Femur (tissue), 1 donor: ENCODE data around the gene TMEM271.
"Not testable (repeated sequence)": the region's sequence is repeated elsewhere in the genome, so short reads cannot be mapped to it uniquely, and the experiment has no call there.

ENCODE experiments used
- DNase-seq: peaks from one replicate; pipeline ENCODE4 v3.0.0-alpha.2; 2017

TMEM271 gene

DNA sequence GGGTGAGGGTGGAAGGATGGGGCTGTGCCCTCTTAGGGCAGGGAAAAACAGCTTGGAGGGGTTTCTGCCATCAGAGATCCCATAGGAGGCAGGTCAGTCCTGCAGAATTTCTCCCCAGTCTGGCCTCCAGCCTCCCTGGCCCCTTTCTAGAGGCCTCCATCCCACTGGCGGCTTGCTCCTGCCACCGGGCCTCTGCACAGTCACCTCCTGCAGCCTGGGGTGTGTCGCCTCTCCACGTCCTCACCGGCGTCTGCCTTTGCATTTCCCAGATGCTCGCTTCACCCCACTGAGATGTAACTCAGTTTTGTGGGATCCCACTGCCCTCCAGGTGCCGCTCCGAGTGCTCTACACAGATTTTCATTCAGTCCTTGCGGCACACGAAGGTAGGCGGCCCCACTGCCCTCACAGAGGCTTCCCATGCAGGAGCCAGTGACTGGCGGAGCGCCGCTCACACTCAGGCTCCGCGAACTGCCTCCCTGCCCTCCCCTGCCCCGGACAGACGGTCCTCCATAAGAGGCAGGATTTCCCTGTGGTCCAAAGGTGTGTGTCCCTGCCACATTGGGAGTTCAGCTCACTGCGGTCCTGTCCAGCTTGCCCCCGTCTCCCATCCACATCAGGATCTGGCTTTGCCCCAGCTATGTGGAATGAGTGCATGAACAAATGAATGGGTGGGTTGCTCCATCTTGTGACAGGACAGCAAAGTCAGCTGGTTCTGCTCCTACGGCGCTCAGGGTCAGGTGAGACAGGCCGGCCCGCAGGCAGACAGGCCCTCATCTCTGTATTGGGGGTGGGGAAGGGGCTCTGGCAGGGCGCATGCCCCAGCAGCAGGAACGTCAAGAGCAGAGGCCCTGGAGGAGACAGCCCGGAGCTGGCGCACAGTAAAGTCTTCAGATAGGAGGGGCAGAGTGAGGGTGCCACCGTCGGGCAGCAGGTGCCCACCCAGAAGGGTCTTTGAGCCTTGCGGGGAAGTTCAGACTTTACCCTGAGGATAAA is 2.7 kb upstream of the TMEM271 start:
- DNase-seq: no peak

- no peak for DNase-seq
Observed at GRCh38 chr4:577499-578450, 1.7 kb upstream of the TMEM271 start.

DNA sequence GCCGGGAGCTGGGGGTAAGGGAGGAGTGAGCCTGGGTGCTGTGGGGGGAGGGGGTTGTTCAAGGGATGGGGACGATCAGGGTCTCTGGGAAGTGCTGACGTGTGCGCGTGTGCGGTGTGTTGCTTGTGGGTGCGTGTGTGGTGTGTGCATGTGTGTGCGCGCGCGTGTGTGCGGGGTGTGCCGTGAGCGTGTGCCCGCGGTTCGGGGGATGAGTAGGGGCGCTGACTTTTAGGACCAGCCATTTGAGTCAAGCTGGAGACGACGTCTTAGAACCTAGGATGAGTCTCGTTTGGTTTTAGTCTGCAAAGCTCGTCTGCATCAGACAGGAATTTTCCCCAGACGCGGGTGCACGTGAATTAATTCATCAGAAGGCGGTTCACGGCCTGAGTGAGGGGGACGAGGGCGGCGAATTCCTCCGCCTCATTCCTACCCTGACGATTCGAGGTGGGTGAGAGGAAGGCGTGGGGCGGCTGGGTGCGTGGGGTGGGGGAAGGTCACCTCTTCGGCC is 950 bp upstream of the TMEM271 start:
- no peak for DNase-seq

GRCh38 chr4:575281-576141 is 584 bp downstream of the TMEM271 start:
- peak; percentile 76 for DNase-seq

GRCh38 chr4:574346-575161 is 1.5 kb downstream of the TMEM271 start:
- DNase-seq: no peak

DNA sequence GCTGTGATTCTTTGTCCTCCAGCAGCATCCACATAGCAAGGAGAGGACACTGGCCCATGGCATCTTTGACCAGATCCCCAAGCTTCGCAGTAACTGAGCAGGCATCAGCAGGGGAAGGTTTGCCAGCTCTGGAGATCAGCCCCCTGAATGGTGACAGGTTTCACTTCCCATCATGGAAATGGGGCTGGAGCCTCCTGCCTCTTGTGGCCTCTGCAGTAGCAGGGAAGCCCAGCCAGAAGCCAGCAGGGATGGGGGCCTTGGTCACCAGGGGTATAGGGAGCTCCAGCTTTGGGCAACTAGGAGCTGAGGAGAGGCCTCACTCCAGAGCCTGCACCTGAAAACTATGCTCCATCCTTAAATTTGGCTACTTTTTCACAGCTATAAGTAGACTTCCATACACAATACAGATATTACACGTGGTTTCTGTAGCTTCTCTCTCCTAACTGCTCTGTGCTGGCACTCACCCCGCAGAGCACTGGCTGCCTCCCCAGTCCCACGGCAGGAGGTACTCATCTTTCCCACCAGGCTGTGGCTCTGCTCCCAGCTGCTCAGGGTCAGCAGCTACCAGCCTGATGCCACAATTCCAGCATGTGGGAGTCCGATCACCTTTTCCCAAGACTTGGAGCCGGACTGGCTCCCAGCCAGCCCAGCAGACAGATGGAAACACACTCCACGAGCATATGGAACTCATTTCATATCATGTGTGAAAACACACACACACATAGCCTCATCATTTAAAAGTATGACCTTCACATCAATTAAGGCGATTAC is 2.8 kb downstream of the TMEM271 start:
- no peak for DNase-seq

GRCh38 chr4:572594-572993 is 3.5 kb downstream of the TMEM271 start:
- DNase-seq: no peak

GRCh38 chr4:571838-572572 is 4.1 kb downstream of the TMEM271 start:
- no peak for DNase-seq

DNA sequence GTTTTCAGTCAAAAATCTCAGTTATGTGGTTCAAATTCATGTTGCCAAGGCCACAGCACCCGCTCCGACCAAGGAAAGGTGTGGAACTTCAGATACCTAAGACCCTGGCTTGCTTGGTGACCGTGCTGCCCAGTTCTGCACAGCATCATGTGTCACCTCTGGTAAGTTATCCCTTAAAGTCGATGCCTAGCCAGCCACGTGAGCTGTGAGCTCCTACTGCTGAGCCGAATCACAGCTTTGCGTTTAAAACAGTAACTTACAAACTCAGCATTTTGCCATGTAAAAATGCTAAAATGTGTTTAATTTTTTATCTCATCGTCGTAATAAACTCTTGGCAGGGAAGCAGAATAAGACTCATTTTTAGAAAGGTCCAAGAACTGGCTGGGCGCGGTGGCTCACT is 5.3 kb downstream of the TMEM271 start:
- no peak for DNase-seq

DNA sequence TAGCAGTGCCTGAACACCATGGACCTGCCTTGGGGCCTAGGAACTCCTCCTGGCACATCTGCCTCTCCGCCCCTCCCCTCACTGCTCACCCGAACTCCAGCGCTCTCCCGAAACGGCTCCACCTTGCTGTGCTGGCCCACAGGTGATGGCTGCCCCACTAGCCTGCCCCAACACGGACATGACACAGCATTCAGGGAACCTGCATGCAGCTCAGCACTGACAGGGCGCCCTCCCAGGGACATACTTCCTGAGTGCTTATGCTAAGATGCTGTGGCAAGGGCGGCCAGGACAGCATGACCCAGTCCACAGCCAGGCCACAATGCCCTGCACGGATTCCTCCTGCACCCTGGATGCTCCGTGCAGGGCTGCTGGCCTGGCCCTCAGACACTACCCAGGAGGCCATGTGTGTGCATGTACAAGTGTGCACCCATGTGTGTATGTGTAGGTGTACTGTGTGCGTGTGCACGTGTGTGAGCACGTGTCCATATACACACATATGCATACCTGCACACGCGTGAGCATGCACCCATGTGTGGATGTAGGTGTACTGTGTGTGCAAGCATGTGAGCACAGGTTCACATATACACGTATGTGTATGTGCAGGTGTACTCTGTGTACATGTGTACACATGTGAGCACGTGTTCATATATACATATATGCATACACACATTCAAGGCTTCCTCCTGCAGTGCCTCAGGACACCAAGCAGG is 6.0 kb downstream of the TMEM271 start:
- no peak for DNase-seq

GRCh38 chr4:568962-569361 is 7.1 kb downstream of the TMEM271 start:
- no peak for DNase-seq

DNA sequence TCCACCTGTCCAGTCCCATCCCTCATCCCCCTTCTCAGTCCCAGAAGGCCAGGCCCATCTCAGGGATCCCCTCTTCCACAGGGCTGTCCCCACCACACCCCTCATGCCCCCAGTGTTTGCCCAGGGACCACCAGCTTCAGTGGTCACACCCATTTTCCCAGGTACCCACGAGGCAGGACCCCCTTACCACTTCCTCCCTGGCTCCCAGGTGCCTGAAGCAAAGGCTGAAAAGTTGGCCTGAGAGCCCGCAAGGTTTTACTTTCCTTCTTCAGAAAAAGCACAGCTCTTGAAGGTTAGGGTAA is 7.8 kb downstream of the TMEM271 start:
- DNase-seq: no peak

GRCh38 chr4:567457-568350 is 8.4 kb downstream of the TMEM271 start:
- no peak for DNase-seq

GRCh38 chr4:566508-567295 is 9.4 kb downstream of the TMEM271 start:
- no peak for DNase-seq

DNA sequence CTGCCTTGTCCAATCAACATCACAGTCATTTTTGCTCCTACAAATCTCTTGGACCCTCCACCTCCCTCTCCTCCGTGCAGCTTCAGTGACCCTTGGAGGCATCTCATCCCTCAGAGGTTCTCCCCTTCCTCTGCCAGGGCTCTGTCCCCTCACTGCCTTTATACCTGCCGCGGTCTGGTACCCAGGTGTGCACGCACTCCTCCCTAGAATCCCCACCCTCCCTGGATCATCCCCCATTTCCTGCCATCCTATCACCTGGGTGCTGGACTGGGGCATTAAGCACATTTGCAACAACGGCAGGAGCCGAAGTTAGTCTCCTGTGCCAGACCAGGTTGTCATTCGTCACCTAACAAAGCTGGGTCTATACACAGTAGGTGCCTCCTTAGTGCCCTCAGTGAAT is 10.1 kb downstream of the TMEM271 start:
- DNase-seq: no peak

DNA sequence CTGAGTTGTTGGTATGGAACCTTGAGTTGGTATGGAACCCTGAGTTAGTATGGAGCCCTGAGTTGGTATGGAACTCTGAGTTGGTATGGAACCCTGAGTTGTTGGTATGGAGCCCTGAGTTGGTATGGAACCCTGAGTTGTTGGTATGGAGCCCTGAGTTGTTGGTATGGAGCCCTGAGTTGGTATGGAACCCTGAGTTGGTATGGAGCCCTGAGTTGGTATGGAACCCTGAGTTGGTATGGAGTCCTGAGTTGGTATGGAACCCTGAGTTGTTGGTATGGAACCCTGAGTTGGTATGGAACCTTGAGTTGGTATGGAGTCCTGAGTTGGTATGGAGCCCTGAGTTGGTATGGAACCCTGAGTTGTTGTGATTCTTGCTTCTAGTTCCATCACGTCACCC is 10.5 kb downstream of the TMEM271 start:
- DNase-seq: not testable (repeated sequence)

DNA sequence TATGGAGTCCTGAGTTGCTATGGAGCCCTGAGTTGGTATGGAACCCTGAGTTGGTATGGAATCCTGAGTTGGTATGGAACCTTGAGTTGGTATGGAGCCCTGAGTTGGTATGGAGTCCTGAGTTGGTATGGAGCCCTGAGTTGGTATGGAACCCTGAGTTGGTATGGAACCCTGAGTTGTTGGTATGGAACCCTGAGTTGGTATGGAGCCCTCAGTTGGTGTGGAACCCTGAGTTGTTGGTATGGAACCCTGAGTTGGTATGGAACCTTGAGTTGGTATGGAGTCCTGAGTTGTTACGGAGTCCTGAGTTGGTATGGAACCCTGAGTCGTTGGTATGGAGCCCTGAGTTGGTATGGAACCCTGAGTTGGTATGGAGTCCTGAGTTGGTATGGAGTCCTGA is 13.6 kb downstream of the TMEM271 start:
- DNase-seq: not testable (repeated sequence)
